C4-2B (cell line): ENCODE data around the gene CCDC18.

Experiments
- H3K27ac ChIP-seq: fragments of 450-650 bp; 2 replicates; pipeline ENCODE4 v1.5.1; 2017
- ZFX ChIP-seq: fragments of 450-650 bp; IDR thresholded peaks from 2 replicates; pipeline ENCODE4 v1.6.1; 2017
- TF ChIP-seq, protein P1 (sequence below): fragments of 450-650 bp; conservative IDR thresholded peaks from 2 replicates; pipeline ENCODE4 v1.5.1; 2017; ENCODE audit warnings: mild to moderate bottlenecking

Gene CCDC18

DNA sequence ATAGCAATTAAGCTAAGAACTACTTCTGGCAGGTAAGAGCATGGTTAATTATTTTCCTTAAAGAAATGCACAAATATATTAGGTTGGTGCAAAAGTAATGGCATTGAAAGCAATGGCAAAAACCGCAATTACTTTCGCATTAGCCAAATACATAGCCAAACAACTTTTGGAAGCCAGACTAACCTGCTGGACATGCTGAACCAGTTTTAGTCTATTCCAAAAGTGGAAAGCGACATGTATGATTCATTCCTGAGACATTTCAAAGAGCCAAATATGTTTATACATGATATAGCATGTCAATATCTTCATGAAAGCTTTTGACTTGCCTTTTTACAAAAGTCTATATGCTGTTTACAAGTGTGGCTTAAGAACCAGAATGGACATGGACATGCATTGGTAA, 141.8 kb downstream of the CCDC18 start:
- TF ChIP-seq ZFX, result no peak
- TF ChIP-seq, protein P1, sequence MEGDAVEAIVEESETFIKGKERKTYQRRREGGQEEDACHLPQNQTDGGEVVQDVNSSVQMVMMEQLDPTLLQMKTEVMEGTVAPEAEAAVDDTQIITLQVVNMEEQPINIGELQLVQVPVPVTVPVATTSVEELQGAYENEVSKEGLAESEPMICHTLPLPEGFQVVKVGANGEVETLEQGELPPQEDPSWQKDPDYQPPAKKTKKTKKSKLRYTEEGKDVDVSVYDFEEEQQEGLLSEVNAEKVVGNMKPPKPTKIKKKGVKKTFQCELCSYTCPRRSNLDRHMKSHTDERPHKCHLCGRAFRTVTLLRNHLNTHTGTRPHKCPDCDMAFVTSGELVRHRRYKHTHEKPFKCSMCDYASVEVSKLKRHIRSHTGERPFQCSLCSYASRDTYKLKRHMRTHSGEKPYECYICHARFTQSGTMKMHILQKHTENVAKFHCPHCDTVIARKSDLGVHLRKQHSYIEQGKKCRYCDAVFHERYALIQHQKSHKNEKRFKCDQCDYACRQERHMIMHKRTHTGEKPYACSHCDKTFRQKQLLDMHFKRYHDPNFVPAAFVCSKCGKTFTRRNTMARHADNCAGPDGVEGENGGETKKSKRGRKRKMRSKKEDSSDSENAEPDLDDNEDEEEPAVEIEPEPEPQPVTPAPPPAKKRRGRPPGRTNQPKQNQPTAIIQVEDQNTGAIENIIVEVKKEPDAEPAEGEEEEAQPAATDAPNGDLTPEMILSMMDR, result no peak

DNA sequence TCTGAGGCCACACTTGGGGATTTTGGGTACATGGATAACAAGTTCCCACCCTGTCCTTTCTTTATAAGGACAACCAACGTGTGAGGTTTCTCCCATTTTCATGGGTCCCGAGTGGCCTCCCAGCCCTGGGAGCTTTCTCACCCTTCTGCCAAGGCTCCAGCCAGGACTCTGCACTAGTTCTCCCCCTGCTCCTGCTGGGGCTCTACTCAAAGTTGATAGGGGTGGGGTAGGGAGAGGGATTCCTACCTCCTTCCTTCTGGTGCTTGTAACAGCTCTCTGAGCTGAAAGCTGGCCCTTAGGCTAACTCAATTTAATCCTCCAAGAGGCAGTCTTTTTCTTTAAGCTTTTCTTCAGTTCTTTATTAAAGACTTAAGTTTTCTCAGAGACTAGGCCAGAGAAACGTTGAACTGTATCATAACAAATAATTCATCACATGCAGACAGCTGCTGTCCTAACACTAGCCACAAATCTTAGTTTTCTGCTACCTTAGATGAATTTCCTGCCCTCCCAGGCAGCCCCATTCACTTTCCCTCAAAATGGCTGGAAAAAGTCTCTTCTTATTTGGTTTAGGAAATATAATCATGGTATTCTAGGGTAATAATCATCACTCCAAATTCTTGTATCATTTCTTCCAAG, 142.8 kb downstream of the CCDC18 start:
- no peak for TF ChIP-seq ZFX
- TF ChIP-seq, protein P1, result no peak
- no peak overlapping the region for H3K27ac ChIP-seq

More for the DNA sequence above, 141.8 kb downstream of the CCDC18 start:
- H3K27ac ChIP-seq, result no peak overlapping the region

DNA sequence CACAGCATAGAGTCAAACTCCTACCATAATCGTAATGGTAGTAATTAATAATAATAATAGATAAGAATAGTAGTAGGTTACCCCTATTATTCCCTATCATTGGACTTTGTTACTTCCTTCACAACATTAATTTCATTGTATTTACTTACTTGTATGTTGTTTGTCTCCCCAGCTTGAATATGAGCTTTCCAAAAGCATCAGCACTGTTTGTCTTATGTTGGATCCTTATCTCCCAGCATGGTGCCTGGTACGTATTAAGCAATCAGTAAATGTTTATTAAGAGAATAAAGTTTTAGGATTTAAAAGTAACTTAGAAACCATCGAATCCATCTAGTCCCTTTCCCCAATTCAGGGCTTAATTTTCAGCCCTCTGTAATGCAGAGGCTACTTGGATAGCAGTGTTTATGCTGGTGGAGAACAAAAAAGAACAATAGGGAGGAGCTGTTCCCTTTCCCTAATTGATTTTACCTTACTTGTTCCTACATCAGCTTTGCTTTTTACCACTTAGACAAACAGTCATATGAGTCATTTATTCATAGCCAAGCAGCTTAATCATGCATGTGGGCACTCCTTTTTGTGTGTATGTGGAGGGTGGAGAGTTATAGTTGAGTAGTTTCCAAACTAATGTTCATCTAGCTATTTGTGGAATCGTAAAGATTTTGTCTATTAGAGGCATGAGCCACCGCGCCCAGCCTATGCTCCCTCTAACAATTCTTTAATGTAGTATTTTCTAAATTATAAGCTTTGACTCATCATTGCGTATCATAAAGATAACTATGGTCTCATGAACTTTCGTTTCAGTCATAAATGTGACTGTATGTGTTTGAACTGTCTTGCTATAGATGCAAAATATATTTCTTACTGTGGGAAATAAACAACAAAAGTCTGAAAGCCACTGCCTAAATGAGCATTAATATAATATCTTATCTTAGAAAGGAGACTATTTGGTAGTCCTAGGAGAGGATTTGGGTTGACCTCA, 144.3 kb downstream of the CCDC18 start:
- peak overlapping the region; percentile 60 for H3K27ac ChIP-seq
- TF ChIP-seq ZFX, result no peak
- TF ChIP-seq, protein P1, result no peak
